NCI-H524 (cell line): ENCODE results near the gene FUNDC1.

Experiments
- DNase-seq, 2 experiments: peaks; one replicate each; lab custom pipeline; 2025; lab: John Stamatoyannopoulos, UW

The FUNDC1 gene

DNA sequence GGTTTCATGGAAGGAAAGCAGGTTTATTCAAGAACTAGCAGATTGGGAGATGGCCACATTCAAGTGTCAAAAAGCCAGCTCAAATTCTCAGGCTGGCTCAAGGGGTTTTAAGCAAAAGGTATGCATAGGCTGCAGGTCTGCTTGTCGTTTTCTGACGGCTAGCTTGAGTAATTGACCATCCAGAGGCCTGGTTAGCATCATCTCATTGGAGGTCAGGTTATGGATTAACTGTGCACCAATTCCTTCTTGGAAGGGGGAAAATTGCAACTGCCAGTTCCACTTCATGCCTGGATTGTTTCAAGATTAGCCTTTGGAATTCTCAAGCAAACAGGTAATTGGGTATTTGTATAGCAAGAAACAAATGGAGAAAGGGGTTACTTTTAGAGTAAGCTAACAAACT is 62.1 kb downstream of the FUNDC1 start:
- no peak for DNase-seq

- DNase-seq: no peak
Observed at GRCh38 chrX:44474410-44474809, 68.2 kb downstream of the FUNDC1 start.
